Hepatocyte (in vitro differentiated cells): Measurements from ENCODE around the gene CREB3.

Experiments used
- EZH2 ChIP-seq: fragments of 200-600 bp; sonication (generic); IDR thresholded peaks from 2 replicates; pipeline ENCODE4 v1.6.1; 2016; ENCODE audit warnings: antibody characterized with exemption, mild to moderate bottlenecking, borderline replicate concordance
- EZH2phosphoT487 ChIP-seq: fragments of 200-600 bp; sonication (generic); IDR thresholded peaks from one replicate; pipeline ENCODE4 v1.6.1; 2018; ENCODE audit warnings: antibody characterized with exemption, mild to moderate bottlenecking, low read depth, moderate library complexity; ENCODE audit not compliant: unreplicated experiment, severe bottlenecking
- TF ChIP-seq, protein P1 (sequence below): fragments of 200-600 bp; sonication (generic); IDR thresholded peaks from 2 replicates; pipeline ENCODE4 v1.5.1; 2016; ENCODE audit warnings: antibody characterized with exemption, mild to moderate bottlenecking; ENCODE audit not compliant: poor library complexity

- TF ChIP-seq, protein P1, sequence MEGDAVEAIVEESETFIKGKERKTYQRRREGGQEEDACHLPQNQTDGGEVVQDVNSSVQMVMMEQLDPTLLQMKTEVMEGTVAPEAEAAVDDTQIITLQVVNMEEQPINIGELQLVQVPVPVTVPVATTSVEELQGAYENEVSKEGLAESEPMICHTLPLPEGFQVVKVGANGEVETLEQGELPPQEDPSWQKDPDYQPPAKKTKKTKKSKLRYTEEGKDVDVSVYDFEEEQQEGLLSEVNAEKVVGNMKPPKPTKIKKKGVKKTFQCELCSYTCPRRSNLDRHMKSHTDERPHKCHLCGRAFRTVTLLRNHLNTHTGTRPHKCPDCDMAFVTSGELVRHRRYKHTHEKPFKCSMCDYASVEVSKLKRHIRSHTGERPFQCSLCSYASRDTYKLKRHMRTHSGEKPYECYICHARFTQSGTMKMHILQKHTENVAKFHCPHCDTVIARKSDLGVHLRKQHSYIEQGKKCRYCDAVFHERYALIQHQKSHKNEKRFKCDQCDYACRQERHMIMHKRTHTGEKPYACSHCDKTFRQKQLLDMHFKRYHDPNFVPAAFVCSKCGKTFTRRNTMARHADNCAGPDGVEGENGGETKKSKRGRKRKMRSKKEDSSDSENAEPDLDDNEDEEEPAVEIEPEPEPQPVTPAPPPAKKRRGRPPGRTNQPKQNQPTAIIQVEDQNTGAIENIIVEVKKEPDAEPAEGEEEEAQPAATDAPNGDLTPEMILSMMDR = no peak
- no peak for TF ChIP-seq EZH2
- TF ChIP-seq EZH2phosphoT487 = no peak
Measured at GRCh38 chr9:35700942-35701341, 31.5 kb upstream of the CREB3 start.
